ENCODE results near the gene JMJD7. TPM values are rescaled to one million over a fixed set of nuclear protein-coding genes. Genes with fewer than 3 reads are reported as not detected.
A peak's percentile ranks its signal among the peaks of the same experiment; 100 is the strongest.

Gene JMJD7
- total and polyA plus RNA-seq, 12 donors = 4.0 to 20.6 (median 12.7) TPM

GRCh38 chr15:41809121-41809520 is 18.8 kb upstream of the JMJD7 start:
- no peak for DNase-seq
- Histone ChIP-seq H3K4me3 (no peak overlapping the region), H3K27me3 (no peaks in the 10 kb centered on the region), H3K36me3 (replicated peaks in 1 of 2) (peaks cover 0 to 19% of the 10 kb centered on the region in 2 donors), H3K27ac (no peak overlapping the region), H3K4me1 (replicated peaks in 1 of 2) (peaks cover 0 to 4% of the 10 kb centered on the region in 2 donors), H3K9me3 (replicated peaks in 1 of 3) (no peaks in the 10 kb centered on the region)
- TF ChIP-seq POLR2A (IDR thresholded peaks at IDR 0.05) (no peak), CTCF (IDR thresholded peaks at IDR 0.05) (no peak)
- intact Hi-C loops (cut with DNase I) = loop anchor here in 1 of 2 donors (2.0 kb wide), 1 partner anchor 36 kb away; no protein-coding TSS in a partner anchor
- WGBS, 4 donors = 65 to 79% (median 69%) methylated on average over 2 of the region's 2 CpGs

- WGBS, 4 donors = 80 to 88% (median 83%) methylated on average over 11 to 12 of the region's 12 CpGs
- H3K4me1 ChIP-seq (replicated peaks in 1 of 2) = peaks cover 0 to 4% of the 10 kb centered on the region in 2 donors
- no peaks in the 10 kb centered on the region for H3K9me3 ChIP-seq (replicated peaks in 1 of 3)
- H3K4me3 ChIP-seq = no peak overlapping the region
- H3K27ac ChIP-seq = no peak overlapping the region
- TF ChIP-seq CTCF (IDR thresholded peaks at IDR 0.05) (no peak), POLR2A (IDR thresholded peaks at IDR 0.05) (no peak)
- intact Hi-C loops (cut with DNase I) = loop anchor here (2.0 to 5.0 kb wide), 4 partner anchors 37 to 252 kb away; partner anchors contain the start of genes MAPKBP1 (in 1 of the 2) and TYRO3 (in 1 of the 2)
- DNase-seq = no peak
- H3K27me3 ChIP-seq = no peaks in the 10 kb centered on the region
- H3K36me3 ChIP-seq (replicated peaks in 1 of 2) = peaks cover 0 to 23% of the 10 kb centered on the region in 2 donors
Observed at GRCh38 chr15:41809526-41810220, 18.2 kb upstream of the JMJD7 start.

GRCh38 chr15:41810651-41811431 is 17.1 kb upstream of the JMJD7 start:
- peaks cover 0 to 34% of the 10 kb centered on the region in 2 donors for H3K36me3 ChIP-seq (replicated peaks in 1 of 2)
- H3K27ac ChIP-seq = no peak overlapping the region
- intact Hi-C loops (cut with DNase I) = loop anchor here (5.0 kb wide), 3 partner anchors 39 to 254 kb away; partner anchors contain the start of genes MAPKBP1 (in 1 of the 2) and TYRO3 (in 1 of the 2)
- no peaks in the 10 kb centered on the region for H3K9me3 ChIP-seq (replicated peaks in 1 of 3)
- peak in 1 of 7 donors; percentile 51 for DNase-seq
- H3K4me1 ChIP-seq (replicated peaks in 1 of 2) = peaks cover 0 to 4% of the 10 kb centered on the region in 2 donors
- TF ChIP-seq CTCF (IDR thresholded peaks at IDR 0.05) (no peak), POLR2A (IDR thresholded peaks at IDR 0.05) (no peak)
- no peak overlapping the region for H3K4me3 ChIP-seq
- WGBS, 4 donors = 88 to 95% (median 92%) methylated on average over 5 of the region's 5 CpGs
- H3K27me3 ChIP-seq = no peaks in the 10 kb centered on the region
